Measurements from ENCODE around the gene SCNN1B.

SCNN1B gene

DNA sequence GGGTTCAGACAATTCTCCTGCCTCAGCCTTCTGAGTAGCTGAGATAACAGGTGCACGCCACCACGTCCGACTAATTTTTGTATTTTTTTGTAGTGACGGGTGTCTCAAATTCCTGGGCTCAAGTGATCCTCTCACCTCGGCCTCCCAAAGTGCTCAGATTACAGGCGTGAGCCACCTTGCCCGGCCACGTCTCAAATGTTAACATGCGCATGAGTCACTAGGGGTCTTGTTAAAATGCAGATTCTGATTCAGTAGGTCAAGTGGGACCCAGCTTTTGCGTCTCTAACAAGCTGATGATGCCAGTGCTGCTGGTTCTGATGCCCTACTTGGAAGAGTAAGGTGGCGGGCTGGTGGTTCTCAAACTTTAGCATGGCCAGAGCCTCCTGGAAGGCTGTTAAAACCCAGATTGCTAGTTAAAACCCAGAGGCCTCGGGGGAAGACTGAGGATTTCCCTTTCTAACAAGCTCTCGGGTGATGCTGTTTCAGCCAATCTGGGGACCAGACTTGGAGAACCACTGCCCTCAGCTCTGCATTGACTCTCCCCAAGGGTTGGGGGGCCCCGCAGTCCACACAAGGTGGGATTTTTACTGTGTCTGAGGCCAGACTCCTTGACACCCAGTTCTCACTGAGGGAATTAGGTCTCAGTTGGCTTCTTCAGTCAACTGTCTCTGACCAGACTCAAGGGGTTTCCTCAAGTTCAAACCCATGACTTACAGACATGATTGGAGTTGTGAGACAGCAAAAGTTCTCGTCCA lies 17.9 kb downstream of the SCNN1B start:
- DNase-seq, result no peak

DNA sequence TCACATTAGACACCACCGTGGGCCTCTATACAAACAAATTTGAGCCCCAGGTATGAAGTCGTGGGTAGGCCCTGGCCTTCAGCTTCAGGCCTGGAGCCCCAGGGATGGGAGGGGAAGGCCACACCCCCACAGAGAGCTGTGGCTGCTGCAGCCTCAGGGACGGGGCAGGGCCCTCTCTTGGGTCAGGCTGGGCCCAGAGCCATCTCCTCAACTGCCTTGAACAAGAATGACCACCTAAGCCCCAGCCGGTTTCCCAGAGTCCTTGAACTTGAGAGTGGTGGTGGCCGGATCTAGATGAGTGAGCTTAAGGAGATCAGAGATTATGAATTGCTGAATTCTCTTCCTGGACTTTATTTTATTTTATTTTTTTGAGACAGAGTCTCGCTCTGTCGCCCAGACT lies 18.6 kb downstream of the SCNN1B start:
- no peak for DNase-seq

DNA sequence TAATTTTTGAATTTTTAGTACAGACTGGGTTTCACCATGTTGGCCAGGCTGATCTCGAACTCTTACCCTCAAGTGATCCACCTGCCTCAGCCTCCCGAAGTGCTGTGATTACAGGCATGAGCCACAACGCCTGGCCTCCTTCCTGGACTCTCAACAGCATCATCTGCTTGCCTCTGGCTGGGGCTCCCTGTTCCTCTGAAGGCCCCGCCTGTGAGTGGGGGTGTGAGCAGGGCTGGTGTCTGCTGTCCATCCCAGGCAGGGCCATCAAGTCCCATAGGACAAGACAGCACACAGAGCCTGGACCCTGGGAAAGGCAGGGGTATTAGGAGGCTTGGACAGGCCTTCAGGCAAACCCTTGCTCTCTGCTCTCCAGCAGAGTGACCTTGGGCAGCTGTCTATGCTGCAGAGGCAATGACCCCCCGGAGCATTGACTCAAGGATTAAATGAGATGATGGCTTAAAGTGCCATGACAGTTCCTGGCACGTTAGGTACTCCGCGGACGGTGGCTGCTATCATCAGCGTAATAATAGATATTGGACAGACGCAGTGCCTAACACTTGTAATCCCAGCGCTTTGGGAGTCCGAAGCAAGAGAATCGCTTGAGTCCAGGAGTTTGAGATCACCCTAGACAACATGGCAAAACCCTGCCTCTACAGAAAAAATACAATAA lies 19.2 kb downstream of the SCNN1B start:
- DNase-seq, result no peak

DNA sequence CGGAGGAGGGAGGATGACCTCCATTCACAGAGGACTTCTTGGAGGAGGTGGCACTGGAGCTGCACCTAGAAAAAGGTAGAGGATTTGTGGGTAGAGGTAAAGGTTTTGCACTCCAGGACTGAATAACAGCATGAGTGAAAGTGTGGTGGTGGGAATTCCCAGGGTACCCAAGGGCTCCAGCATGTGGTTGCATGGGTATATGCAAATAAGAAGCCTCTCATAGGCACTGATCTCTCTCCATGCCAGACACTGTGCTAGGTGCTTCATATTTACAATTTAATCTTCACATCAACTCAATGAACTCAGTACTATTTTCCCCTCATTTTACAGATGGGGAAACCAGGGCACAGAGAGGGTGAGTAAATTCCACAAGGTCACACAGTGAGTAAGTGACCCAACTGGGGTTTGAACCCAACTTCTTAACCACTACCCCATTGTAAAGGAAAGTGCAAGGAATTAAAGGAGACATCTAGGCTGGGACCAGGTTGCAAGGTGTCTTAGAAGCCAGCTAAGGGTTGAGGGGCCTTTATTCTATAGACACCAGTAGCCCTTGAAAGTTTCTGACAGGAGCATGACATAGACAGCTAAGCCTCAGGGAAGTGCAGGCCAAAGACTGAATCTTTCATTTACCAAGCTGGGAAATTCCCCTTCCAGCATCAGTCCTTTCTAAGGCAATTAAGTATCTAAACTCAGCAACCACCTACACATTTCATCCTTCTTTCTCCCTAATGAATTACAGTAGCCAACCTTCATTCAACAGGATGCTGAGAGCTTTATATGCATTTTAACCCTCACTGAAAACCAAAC lies 21.3 kb downstream of the SCNN1B start:
- DNase-seq, result no peak

DNA sequence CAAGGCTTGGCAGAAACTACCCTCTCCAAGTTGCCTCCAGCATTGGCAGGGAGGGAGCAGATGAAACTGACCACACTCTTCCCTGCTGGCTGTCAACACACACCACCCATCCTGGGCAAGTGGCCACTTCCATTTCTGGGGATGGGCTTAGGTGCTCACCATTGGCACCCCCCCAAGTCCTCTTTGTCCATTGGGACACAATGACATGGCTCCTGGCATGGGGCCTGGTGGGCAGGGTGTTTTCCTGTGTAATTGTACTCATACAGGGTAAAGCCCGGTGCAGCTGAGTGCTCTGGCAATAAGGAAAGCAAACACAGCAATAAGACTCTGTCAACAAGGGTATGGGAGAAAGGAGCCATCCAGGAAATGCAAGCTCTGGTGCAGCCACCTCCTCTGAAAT lies 22.6 kb downstream of the SCNN1B start:
- no peak for DNase-seq

DNA sequence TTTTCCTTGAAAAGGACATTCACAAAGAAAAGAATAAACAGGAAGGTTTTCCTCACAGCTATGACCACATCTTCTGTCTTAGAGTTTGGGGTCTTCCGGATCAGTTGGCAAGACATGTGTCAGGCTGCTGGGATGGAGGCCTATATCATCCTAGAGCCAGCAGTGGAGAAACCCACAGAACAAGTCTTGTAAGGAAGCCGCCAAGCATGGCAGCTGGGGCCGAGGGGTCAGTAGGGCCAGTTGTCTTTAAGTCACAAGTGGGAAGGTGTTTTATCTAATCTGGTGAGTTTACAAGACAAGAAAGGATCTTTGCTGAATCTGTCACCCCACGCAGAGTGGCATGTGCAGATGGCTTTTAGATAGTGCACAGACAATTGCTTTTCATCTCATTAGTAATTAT lies 25.7 kb downstream of the SCNN1B start:
- DNase-seq, result no peak

DNA sequence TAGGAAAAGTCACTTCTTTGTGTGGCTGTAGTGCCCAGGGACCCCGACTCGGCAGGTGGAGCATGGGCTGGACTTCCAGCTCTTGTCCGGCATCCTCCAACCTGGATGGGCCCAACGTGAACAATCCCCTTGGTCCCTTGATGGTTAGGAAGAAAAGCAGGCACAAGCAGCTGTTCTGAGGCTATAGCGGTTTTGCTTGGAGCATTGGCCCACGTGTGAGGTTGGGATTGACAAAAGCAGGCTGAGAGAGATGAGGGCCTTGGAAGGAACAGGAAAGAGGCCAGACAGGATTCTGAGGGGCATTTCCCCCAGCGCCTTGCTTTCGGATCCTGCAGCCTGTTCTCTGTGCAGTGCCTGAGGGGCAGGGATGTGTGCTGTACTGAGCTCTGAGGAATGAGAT lies 28.1 kb downstream of the SCNN1B start:
- no peak for DNase-seq

DNA sequence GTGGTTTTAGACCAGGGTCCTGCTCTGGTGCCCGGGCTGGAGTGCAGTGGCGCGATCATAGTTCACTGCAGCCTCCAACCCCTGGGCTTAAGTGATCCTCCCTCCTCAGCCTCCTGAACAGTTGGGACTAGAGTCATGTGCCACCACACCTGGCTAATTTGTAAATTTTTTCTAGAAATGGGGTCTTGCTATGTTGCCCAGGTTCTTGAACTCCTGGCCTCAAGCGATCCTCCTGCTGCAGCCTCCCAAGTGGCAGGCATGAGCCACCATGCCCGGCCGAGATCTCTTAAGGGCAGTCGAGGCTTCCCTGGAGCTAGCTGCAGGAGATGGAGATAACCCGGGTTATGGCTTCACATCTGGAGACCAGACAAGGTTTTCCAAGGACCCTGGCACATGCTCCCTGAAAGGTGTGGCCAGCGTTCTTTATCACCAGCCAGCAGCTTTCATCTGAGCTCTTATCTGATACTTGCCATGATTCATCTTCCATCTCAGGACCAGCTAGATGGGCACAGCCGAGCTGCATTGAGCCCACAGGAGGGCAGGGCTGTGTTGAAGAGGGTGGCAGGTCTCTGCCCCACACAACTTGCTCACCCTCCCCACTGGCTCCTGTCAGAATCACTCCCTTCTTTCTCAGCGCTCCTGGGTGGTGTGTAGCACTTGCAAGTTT lies 28.6 kb downstream of the SCNN1B start:
- DNase-seq, result no peak

DNA sequence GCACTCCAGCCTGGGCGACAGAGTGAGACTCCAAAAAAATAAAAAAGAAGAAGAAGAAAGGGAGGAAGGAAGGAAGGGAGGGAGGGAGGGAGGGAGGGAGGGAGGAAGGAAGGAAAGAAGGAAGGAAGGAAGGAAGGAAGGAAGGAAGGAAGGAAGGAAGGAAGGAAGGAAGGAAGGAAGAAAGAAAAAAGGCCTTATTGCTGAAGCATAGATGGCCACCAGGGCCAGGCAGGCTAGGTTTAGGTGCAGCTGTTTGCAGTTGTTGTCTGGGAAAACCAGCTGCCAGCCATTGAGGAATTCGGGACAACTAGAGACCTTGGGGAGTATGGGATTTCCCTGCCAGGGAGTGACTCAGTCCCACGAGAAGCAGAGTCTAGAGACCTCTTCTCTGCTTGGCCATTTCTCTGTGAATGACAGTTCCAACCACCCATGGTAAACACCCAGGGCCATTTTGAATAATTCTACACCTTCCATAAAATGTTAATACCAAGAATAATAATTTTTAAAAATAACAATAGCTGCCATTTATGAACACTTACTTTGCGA lies 31.0 kb downstream of the SCNN1B start:
- no peak for DNase-seq

DNA sequence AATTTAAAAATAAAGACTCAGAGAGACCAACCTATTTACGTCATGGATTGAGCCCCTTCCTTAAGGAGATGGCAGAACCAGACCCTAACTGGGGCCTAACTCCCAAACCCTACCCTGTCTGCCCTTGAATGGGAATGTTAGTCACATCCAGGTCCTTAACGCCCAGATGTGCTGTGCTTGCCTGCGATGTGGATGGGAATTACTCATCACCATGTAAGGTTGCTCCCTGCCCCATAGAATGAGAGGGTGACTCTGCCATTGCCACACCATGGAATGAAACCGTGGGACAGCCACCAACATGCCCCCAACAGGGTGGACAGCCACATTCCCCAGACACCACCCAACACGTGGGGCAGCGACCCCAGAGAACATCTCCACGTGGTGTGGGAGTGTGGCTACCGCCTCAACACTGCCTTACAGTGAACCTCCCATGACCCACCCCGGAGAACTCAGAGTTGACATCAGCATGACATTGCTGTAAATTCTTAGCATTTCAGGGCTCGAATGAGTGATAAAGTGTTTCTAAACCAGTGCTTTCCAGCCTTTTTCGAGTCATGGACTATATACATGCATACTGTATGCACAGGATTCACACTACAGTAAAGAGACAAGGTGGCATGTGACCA lies 31.8 kb downstream of the SCNN1B start:
- DNase-seq, result no peak

DNA sequence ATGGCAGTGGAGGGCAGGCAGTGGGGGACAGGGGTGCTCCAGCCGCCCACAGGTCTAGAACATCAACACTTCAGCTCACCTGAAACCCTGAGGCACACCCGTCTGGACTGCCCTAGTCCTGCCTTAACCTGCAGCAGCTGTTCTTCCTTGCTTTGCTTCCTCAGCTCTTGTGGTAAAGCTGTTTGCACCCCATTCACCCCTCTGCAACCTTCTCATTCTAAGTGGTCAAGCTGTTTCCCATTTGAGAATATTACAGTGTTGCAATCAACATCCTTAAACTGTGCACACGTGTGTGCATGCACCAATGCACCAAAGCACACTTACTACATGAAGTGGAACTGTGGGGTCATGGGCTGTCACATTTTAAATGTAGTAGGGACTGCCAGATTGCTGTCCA lies 32.4 kb downstream of the SCNN1B start:
- no peak for DNase-seq

DNA sequence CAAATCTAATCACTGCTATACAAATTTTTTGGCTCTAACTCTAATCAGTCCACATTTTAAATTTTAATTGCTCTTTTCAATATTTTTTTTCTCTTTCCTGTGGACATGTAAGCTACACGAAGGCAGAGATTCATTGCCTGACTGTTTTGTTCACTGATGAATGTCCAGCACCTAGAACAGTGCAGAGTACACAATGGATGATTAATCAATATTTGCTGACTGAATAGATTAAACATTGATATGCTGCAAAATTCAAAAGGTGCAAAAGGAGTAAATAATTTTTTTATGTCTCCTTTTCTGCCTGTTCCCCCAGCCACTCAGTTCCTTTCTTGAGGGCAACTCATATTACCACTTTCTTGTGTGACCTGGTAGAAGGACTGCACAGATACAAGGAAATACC lies 32.8 kb downstream of the SCNN1B start:
- DNase-seq, result no peak

DNA sequence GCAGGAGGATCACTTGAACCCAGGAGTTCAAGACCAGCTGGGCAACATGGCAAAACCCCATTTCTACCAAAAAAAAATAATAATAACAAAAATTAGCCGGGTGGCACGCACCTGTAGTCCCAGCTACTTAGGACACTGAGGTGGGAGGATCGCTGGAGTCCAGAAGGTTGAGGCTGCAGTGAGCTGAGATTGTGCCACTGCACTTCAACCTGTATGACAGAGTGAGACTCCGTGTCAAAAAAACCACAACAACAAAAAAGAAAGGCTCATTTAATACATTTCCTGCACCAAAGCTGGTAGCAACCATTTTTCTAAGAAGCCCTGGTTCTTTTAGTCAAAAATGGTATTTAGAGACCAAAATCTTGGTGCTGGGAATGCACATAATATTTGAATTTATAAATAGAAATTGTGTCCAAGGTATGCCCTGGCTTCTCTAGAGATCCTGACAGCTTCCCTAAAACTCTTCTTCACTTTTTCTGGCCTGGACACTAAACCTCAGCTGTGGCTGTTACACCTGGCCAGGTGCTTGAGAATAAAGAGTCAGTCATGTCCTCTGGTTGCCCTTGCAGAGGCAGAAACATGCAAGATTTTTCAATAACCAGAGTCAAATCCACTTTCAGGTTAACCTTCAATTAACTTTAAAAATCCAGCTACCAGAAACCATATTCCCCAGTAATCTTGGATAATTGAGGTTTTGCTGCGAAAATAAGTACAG lies 35.9 kb downstream of the SCNN1B start:
- DNase-seq, result no peak

DNA sequence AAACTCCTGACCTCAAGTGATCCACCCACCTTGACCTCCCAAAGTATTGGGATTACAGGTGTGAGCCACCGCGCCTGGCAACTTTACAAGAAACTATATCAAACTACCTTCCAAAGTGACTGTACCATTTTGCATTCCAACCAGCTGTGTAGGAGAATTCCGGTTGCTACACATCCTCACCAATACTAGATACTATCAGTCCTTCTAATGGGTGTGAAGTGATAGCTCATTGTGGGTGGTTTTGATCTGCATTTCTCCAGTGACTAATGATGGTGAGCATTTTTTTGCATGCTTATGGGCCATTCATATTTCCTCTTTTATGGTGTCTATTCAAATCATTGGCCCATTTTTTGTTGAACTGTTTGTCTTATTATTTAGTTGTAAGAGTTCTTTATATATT lies 37.7 kb downstream of the SCNN1B start:
- DNase-seq, result no peak

DNA sequence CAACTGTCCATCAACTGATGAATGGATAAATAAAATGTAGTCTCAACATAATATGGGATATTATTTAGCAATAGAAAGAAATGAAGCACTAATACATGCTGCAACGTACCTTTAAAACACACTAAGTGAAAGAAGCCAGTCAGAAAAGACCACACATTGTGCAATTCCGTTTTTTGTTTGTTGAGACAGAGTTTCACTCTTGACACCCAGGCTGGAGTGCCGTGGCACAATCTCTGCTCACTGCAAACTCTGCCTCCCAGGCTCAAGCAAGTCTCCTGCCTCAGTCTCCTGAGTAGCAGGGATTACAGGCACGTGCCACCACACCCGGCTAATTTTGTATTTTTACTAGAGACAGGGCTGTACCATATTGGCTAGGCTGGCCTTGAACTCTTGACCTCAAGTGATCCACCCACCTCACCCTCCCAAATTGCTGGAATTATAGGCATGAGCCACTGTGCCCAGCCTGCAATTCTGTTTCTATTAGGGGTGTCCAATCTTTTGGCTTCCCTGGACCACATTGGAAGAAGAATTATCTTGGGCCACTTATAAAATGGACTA lies 40.1 kb downstream of the SCNN1B start:
- DNase-seq, result no peak

DNA sequence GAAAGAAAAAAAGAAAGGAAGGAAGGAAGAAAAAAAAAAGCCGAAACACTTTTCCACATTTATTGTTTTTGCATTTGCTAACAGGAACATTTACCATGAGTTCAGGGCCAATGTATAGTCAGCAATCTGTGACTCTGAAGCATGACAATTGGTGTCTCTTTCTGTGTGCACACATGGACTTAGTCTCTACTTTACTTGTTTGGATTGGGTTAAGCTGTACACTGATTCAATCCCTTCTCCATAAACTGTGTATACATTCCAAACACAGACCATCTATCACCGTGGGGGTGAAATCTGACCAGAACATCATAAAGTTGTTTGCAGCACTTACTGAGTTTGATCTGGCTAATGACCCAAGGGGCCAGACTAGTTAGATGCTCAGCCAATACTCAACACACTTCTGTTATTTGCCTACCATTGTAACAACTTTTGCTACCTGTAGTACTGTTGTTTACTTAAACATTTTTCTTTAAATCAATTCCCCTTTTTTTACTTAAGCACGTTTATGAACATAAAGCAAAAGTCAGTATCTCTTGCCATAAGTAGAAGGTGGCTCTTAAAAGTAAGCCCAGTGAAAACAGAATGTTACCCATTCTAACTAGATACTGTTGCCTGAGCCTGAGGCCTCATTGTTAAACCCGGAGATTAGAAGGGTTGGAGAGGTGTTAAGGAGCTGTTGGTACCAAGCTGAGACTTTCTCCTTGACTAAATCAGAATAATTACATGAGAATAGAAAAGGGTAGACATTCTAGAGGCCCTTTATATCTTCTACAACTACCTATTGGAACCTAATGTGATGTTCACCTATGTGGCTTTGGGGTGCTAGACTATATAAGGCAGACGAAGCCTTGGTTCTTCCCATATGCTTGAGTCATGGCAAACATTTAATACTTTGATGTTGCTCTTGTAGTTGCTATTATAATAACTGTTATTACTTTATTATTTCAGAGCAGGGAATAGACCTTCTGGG lies 41.8 kb downstream of the SCNN1B start:
- no peak for DNase-seq

DNA sequence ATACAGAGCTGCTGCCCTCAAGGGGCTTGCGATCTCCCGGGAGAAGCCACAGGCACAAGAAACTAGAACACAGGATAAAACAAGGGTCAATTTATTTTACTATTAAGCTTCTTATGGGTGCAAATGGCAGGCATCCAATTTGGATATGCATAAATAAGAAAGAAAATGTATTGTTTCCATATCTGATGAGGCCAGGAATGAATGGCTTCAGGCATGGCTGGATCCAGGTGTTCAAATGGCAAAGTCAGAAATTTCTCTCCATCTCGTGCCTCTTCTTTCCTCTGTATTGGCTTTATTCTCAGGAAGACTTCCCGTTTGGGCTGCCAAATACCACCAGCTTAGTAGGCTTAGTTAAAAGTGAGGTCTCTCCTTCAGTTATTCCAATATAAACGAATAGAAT lies 43.1 kb downstream of the SCNN1B start:
- DNase-seq, result no peak

DNA sequence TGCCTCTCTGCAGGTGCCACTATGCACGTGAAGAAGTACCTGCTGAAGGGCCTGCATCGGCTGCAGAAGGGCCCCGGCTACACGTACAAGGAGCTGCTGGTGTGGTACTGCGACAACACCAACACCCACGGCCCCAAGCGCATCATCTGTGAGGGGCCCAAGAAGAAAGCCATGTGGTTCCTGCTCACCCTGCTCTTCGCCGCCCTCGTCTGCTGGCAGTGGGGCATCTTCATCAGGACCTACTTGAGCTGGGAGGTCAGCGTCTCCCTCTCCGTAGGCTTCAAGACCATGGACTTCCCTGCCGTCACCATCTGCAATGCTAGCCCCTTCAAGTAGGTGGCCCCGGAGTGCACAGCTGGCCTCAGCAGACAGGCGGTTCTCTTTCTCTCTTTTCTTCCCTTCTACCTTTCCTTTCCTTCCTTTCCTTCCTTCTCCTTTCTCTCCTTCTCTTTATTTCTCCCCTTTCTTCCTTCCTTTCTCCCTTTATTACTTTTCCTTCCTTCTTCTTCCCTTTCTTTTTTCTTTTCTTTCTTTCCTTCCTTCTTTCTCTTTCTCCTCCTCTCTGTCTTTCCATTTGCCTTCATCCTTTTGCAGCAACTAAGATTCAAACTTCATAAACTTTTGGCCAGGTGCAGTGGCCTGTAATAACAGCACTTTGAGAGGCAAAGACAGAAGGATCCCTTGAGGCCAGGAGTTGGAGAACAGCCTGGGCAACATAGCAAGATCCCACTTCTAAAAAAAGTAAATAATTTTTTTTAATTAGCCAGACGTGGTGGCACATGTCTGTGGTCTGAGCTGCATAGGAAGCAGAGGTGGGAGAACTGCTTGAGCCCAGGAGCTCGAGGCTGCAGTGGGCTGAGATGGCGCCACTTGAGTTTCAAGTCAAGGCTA lies 46.7 kb downstream of the SCNN1B start:
- DNase-seq, result no peak

Data from nucleus accumbens (tissue), 56 donors.